ENCODE results near the gene OPRL1.

Gene OPRL1

DNA sequence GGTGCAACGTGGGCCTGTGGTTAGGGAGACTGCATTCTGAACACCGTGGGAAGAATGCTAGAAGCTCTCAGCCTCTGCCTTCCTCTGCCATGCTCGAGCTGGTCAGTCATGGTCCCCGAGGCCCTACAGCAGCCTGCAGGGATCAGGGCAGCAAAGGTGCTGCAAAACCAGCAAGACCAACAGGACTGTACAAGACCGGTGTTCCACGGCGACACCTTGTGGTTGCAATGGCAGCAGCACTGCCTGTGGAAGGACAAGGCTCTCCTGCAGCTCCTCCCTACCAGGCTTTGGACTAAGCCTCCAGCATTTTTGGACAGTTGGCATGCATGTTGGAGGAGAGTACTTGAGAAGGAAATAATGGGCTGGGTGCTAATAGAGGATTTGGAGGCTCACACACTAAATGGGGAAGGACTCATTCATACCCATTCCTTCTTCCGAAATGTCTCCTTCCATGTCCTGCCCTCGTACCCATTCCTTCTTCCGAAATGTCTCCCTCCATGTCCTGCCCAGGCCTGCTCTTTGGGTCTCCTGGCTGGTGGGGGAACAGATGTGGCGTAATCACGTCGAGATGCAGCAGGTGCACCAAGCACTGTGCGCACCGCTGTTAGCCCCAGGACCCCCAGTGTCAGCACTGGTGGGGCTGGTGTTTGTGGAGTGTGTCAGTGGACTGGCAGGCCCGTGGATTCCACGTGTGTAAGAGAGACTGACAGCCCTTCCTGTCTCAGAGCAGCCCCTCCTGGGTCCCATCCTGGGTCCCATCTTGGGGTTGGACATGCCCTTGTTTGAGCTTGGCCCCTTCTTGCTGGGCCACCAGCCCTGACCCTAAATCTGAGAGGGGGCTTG, 65.8 kb downstream of the OPRL1 start:
- no peak for DNase-seq

DNA sequence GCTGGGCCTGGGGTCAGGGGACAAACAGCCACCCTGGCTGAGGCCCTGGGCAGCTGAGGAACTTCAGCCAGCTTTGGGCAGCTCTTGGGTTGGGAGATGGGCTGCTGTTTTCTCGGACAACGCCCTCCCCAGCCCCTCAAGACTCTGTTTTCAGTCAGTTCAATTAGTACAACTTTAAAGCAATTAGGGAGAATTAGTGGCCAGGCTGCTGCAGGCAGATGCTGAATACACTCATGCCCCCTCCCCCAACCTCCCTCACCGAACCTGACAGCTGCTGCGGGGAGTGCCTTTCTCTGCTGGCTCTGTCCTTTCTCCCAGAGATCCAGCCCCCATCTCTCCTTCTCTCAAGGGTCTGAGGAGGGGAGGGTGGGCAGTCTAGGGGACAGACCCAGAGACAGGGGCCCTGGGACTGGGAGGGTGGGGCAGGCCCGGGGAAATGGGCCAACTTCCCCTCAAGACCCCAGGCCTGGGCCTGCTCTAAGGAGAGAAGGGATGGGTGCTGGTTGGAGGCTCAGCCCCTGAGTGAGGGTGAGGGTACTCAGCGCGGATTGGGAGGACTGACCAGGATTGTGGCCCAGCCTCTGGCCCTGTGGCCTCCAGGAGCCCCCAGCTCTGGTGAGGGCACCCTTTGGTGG, 66.5 kb downstream of the OPRL1 start:
- no peak for DNase-seq

DNA sequence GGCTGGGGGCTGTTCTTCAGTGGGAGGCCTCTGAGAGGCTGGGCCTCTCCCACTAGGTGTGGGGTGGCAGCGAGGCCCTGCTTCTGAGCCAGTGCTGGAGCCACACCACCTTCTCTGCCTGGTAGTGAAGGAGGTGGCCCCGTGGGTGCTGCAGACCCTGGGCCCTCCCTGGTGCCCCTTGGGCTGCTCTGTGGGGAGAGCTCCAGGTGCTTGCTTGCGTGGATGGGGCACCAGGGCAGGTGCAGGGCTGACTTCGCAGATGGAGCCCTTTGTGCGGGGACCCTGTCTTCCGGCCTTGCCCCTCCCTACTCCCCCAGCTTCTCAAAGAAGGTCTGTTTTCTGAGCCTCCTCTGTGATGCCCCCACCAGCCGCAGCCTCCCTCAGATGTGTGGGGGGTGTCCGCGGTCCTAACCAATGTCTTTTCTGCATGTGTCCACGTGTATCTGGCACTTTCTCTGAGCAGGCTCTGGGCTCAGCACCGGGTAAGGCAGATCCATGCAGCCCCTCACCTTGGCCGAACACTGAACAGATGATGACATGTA, 67.1 kb downstream of the OPRL1 start:
- no peak for DNase-seq

- DNase-seq, result no peak
These were observed 68.7 kb downstream of the OPRL1 start for GRCh38 chr20:64148581-64148980.

DNA sequence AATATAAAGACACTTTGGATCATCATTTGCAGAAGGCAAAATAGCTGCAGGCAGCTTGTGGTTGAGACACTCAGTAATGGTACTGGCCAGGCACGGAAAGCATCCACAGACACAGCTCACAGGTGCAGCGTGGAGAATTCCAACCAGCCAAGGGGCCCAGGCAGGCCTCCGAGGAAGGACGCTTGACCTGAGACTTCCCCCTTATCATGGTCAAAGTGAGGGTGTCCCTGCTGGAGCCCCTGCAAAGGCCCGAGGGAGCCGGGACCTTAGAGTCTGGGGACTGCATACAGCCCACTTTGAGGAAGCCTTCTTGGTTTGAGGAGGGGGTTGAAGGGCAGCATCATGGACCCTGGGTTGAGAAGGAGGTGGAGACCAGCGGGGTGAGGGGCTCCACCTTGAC, 69.3 kb downstream of the OPRL1 start:
- no peak for DNase-seq

DNA sequence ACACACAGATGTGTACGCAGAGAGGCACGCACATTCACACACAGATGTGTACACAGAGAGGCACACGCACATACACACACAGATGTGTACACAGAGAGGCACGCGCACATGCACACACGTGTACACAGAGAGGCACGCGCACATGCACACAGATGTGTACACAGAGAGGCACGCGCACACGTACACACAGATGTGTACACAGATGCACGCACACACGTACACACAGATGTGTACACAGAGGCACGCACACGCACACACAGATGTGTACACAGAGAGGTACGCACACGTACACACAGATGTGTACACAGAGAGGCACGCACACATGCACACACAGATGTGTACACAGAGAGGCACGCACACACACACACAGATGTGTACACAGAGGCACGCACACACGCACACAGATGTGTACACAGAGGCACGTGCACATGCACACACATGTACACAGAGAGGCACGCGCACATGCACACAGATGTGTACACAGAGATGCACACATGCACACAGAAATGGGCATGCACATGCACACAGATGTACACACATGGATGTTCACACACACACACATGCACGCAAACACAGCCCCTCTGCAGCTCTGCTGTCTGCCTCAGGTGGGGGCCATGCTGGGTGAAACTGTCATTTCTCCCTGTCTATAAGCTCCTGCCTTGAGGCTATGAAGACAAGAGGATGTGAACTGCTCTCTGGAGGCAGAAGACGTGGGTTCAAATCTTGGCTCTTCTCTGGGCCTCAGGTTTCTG, 70.1 kb downstream of the OPRL1 start:
- no peak for DNase-seq

Data from CD4-positive, alpha-beta T cell treated with Interferon gamma for 1 hour (primary cell).